Bronchial epithelial cell (primary cell): Measurements from ENCODE around the gene TH. TPM values are rescaled to one million over a fixed set of nuclear protein-coding genes. Genes with fewer than 3 reads are reported as not detected.

Experiments
- DNase-seq: peaks from one replicate; pipeline ENCODE4 v3.0.0-alpha.2; 2010; ENCODE audit warnings: low read depth
- FAIRE-seq: peaks from 2 replicates; lab custom pipeline; 2011; peaks lifted over from hg19 to GRCh38; lab: Jason Lieb, UNC
- H3K27me3 ChIP-seq: 2 replicates; pipeline ENCODE4 v1.5.1; 2011; ENCODE audit warnings: low read length; ENCODE audit not compliant: control insufficient read depth, insufficient read depth
- H3K36me3 ChIP-seq: 2 replicates; pipeline ENCODE4 v1.5.1; 2011; ENCODE audit warnings: low read length; ENCODE audit not compliant: control insufficient read depth, insufficient read depth
- H3K4me3 ChIP-seq: 2 replicates; pipeline ENCODE4 v1.5.1; 2011; ENCODE audit warnings: mild to moderate bottlenecking, low read depth, low read length, control low read depth
- CTCF ChIP-seq: IDR thresholded peaks from 2 replicates; pipeline ENCODE4 v1.5.1; 2011; ENCODE audit warnings: mild to moderate bottlenecking, moderate library complexity, low read length, control low read depth, inconsistent platforms; ENCODE audit not compliant: insufficient read depth, severe bottlenecking
- total RNA-seq: library from RNA; depleted of rRNA; stranded (reverse); fragments of >200 nt; gene quantifications from 2 replicates; pipeline ENCODE4 v1.2.1, GENCODE V29; 2014

The TH gene
- total RNA-seq, 1 donor from 2014 or later, result under 0.01 TPM

- no peak overlapping the region for H3K4me3 ChIP-seq
- DNase-seq, result no peak
- FAIRE-seq, result no peak
- H3K27me3 ChIP-seq, result no peaks in the 10 kb centered on the region
- no peaks in the 10 kb centered on the region for H3K36me3 ChIP-seq
- no peak for TF ChIP-seq CTCF
Observed at GRCh38 chr11:2177076-2177475, 5.5 kb upstream of the TH start.

GRCh38 chr11:2176389-2176900 is 4.8 kb upstream of the TH start:
- Histone ChIP-seq H3K27me3 (no peaks in the 10 kb centered on the region), H3K36me3 (no peaks in the 10 kb centered on the region), H3K4me3 (no peak overlapping the region)
- DNase-seq (no peak), FAIRE-seq (no peak)
- no peak for TF ChIP-seq CTCF

- no peaks in the 10 kb centered on the region for H3K27me3 ChIP-seq
Observed at GRCh38 chr11:2175659-2176058, 4.0 kb upstream of the TH start.

GRCh38 chr11:2174361-2174760 is 2.7 kb upstream of the TH start:
- TF ChIP-seq CTCF, result no peak
- FAIRE-seq (no peak), DNase-seq (no peak)
- no peak overlapping the region for H3K4me3 ChIP-seq
- H3K36me3 ChIP-seq, result no peaks in the 10 kb centered on the region
- H3K27me3 ChIP-seq, result no peaks in the 10 kb centered on the region

More at GRCh38 chr11:2175659-2176058, 4.0 kb upstream of the TH start:
- no peak overlapping the region for H3K4me3 ChIP-seq
- DNase-seq (peak; percentile 74), FAIRE-seq (peak; percentile 50)
- no peak for TF ChIP-seq CTCF
- H3K36me3 ChIP-seq, result no peaks in the 10 kb centered on the region

- FAIRE-seq, result no peak
- Histone ChIP-seq H3K4me3 (no peak overlapping the region), H3K27me3 (no peaks in the 10 kb centered on the region), H3K36me3 (no peaks in the 10 kb centered on the region)
- no peak for TF ChIP-seq CTCF
- no peak for DNase-seq
Observed at GRCh38 chr11:2173761-2174160, 2.1 kb upstream of the TH start.

GRCh38 chr11:2173150-2173693 is 1.6 kb upstream of the TH start:
- DNase-seq (no peak), FAIRE-seq (peak; percentile 47)
- Histone ChIP-seq H3K27me3 (no peaks in the 10 kb centered on the region), H3K4me3 (no peak overlapping the region), H3K36me3 (no peaks in the 10 kb centered on the region)
- peak; percentile 47 for TF ChIP-seq CTCF
